Stimulated activated naive B cell treated with anti-CD40 and anti-IgM and Interleukin-4, amounts not matched to agents 10 μg/mL and 1 μg/mL and 100 μg/mL, for 72 hours (primary cell): ENCODE data around the gene REV3L.
"Not testable (repeated sequence)": the region's sequence is repeated elsewhere in the genome, so short reads cannot be mapped to it uniquely, and the experiment has no call there.

ENCODE experiments used
- ATAC-seq, 2 donors: fragments of 150-1000 bp; cut with Tn5 transposase; replicated peaks; 2 replicates each; pipeline ENCODE4 v1.10.0; 2021; ENCODE audit warnings: moderate library complexity in 1 of 2
- DNase-seq: peaks from one replicate; pipeline ENCODE4 v3.0.0; 2021
- H3K27ac Mint-ChIP-seq: one replicate; pipeline ENCODE4 v1.8.0; 2022; ENCODE audit warnings: mild to moderate bottlenecking, mixed read lengths
- H3K27me3 Mint-ChIP-seq, 2 donors: one replicate each; pipeline ENCODE4 v1.8.0; 2022; ENCODE audit warnings: mixed read lengths in 2 of 2
- H3K36me3 Mint-ChIP-seq, 2 donors: one replicate each; pipeline ENCODE4 v1.8.0; 2022; ENCODE audit warnings: mixed read lengths in 2 of 2, mild to moderate bottlenecking in 1 of 2
- H3K4me1 Mint-ChIP-seq, 2 donors: one replicate each; pipeline ENCODE4 v1.8.0; 2022; ENCODE audit warnings: mixed read lengths in 2 of 2, mild to moderate bottlenecking in 1 of 2
- H3K4me3 Mint-ChIP-seq, 2 donors: one replicate each; pipeline ENCODE4 v1.8.0; 2022; ENCODE audit warnings: mild to moderate bottlenecking in 2 of 2, mixed read lengths in 2 of 2, moderate library complexity in 1 of 2
- H3K9me3 Mint-ChIP-seq, 2 donors: one replicate each; pipeline ENCODE4 v1.8.0; 2022; ENCODE audit warnings: mixed read lengths in 2 of 2, mild to moderate bottlenecking in 1 of 2

Gene REV3L

DNA sequence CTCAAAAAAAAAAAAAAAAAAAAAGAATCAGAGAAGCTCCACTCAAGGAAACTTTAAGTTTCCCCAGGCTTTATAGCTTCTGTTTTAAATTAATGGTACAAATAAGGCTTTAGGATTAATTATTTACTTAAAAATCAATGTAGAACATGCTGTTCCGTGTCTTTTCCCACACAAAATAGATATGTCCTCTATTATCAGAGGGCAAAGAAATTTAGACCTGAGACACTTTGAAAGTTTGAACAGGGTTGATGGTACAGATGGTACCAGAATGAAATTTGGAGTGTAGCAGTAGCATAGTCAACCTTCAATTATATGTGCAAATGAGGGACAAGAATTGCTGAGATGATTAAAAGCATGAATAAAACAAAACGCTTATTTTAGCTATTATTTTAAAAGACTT lies 32.2 kb upstream of the REV3L start:
- no peak overlapping the region for H3K4me3 Mint-ChIP-seq
- H3K4me1 Mint-ChIP-seq = no peaks in the 10 kb centered on the region
- no peaks in the 10 kb centered on the region for H3K9me3 Mint-ChIP-seq
- ATAC-seq (no peak), DNase-seq (no peak)
- H3K27ac Mint-ChIP-seq = no peak overlapping the region
- no peaks in the 10 kb centered on the region for H3K27me3 Mint-ChIP-seq
- peaks cover 0 to 4% of the 10 kb centered on the region in 2 donors for H3K36me3 Mint-ChIP-seq

DNA sequence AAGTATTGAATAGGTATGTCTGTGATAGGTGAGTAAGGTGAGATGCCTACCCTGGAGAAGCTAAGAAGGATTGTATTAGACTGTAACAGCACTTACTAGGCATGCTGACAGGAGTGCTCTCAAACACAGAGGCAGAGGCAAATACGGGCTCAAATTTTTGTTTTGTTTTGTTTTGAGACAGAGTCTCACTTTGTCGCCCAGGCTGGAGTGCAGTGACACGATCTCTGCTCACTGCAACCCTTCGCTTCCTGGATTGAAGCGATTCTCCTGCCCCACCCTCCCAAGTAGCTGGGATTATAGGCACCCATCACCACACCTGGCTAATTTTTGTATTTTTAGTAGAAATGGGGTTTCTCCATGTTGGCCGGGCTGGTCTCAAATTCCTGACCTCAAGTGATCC lies 31.5 kb upstream of the REV3L start:
- not testable (repeated sequence) for H3K27me3 Mint-ChIP-seq, H3K9me3 Mint-ChIP-seq, ATAC-seq, H3K4me3 Mint-ChIP-seq, H3K36me3 Mint-ChIP-seq, DNase-seq, H3K27ac Mint-ChIP-seq, H3K4me1 Mint-ChIP-seq

DNA sequence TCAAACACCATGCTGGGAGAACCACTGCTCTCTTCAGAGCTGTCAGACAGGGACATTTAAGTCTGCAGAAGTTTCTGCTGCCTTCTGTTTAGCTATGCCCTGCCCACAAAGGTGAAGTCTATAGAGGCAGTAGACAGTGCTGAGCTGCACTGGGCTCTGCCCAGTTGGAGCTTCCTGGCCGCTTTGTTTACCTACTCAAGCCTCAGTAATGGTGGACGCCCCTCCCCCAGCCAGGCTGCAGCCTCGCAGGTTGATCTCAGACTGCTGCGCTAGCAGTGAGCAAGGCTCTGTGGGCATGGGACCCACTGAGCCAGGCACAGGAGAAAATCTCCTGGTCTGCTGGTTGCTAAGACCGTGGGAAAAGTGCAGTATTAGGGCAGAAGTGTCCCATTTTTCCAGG lies 24.2 kb upstream of the REV3L start:
- peaks cover 15 to 16% of the 10 kb centered on the region in 2 donors for H3K36me3 Mint-ChIP-seq
- not testable (repeated sequence) for H3K4me3 Mint-ChIP-seq, H3K9me3 Mint-ChIP-seq, H3K27me3 Mint-ChIP-seq, DNase-seq, H3K4me1 Mint-ChIP-seq, ATAC-seq, H3K27ac Mint-ChIP-seq

DNA sequence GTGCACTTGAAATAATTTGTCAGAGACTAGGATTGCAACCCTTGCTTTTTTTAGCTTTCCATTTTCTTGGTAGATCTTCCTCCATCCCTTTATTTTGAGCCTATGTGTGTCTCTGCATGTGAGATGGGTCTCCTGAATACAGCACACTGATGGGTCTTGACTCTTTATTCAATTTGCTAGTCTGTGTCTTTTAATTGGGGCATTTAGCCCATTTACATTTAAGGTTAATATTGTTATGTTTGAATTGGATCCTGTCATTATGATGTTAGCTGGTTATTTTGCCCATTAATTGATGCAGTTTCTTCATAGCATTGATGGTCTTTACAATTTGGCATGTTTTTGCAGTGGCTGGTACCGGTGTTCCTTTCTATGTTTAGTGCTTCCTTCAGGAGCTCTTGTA lies 22.5 kb upstream of the REV3L start:
- H3K27ac Mint-ChIP-seq, DNase-seq, ATAC-seq, H3K4me3 Mint-ChIP-seq, H3K4me1 Mint-ChIP-seq, H3K9me3 Mint-ChIP-seq, H3K27me3 Mint-ChIP-seq: not testable (repeated sequence)
- peaks cover 19 to 22% of the 10 kb centered on the region in 2 donors for H3K36me3 Mint-ChIP-seq

DNA sequence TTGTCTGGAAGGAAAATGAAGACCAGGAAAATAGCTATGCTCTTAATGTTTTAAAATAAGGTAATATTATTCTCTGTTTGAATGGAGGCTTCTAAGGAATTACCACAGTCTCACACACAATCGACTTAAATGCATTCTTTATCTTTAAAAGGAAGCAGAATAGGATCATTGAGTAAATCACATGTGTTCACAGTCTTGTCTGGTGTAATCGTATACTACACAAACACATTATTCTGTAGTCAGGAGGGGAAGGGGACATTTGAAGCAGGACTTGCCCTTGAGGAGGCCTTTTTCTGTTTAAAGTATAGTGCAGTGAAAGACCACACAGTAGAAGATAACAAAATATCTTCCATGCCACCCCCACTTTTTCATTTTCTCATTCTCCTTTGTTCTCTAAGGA lies 20.6 kb upstream of the REV3L start:
- ATAC-seq = no peak
- Mint-ChIP-seq H3K9me3 (peaks cover 0 to 2% of the 10 kb centered on the region in 2 donors), H3K27me3 (no peaks in the 10 kb centered on the region), H3K4me1 (peaks cover 0 to 11% of the 10 kb centered on the region in 2 donors), H3K27ac (no peak overlapping the region), H3K36me3 (peaks cover 19 to 24% of the 10 kb centered on the region in 2 donors), H3K4me3 (no peak overlapping the region)
- no peak for DNase-seq

DNA sequence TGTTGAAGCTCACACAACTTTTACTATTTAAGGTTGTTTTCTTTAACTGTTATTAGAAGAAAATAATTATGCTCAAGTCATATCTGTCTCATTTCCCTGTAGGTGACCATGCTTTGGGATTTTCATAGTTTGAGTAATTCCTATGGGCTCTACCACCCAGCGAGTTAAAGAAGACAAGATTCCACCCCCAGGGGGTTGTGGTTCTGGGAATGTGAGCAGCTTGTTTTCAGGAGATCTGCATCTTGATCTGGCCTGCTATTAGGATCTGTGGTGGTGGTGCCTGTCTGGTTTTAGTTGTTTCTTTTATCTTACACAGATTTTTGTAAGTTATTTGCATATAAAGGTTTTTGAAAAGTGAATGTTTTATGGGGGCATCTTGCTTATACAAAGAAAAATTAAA lies 20.2 kb upstream of the REV3L start:
- Mint-ChIP-seq H3K36me3 (peaks cover 19 to 26% of the 10 kb centered on the region in 2 donors), H3K27me3 (no peaks in the 10 kb centered on the region), H3K27ac (no peak overlapping the region), H3K4me1 (peaks cover 0 to 12% of the 10 kb centered on the region in 2 donors), H3K4me3 (no peak overlapping the region), H3K9me3 (peaks cover 0 to 2% of the 10 kb centered on the region in 2 donors)
- no peak for DNase-seq
- no peak for ATAC-seq

DNA sequence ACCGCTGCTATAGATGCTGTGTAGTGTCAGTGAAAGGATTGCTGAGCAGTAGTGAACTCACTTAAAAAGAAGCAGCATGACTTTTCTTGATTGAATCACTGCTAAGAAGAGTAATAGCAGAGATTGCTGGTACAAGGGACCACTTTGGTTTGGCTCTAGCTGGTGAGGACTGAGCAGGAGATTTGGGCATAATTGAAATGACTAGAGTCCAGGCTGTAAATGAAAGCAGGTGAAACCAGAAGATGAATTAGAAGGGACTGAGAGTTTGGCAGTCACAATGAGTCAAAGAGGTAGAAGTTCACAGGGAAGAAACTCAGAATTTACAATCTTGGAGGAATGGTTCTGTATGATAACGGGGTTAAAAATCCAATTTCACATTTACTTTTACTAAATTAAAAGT lies 19.1 kb upstream of the REV3L start:
- Mint-ChIP-seq H3K36me3 (peaks cover 18 to 29% of the 10 kb centered on the region in 2 donors), H3K27ac (no peak overlapping the region), H3K4me1 (peaks cover 0 to 12% of the 10 kb centered on the region in 2 donors), H3K9me3 (peaks cover 0 to 2% of the 10 kb centered on the region in 2 donors), H3K4me3 (no peak overlapping the region), H3K27me3 (no peaks in the 10 kb centered on the region)
- ATAC-seq = no peak
- DNase-seq = no peak

DNA sequence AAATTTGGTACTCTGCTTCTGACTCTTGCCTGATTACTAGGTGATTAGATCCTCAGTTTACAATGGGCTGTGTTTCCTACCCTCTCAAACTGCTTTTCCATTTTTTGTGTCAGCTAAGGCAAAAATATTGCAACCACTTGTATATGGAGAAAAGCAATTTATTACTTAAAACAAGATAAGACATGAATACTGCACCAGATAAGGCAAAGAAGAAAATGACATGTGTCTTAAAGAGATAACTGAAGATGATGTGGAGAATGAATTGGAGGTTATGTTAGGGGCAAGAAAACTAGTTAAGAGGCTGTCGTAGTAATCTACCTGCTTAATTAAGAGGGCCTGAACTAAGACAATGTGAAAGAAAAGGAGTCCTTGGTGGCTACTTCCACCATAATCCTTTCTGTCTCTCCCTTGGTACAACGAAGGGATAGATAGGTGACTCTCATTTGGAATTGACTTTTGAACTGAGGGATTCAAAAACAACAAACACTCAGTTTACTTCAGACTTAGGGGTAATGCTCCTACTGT lies 16.3 kb upstream of the REV3L start:
- Mint-ChIP-seq H3K4me3 (no peak overlapping the region), H3K27me3 (no peaks in the 10 kb centered on the region), H3K27ac (no peak overlapping the region), H3K4me1 (peaks cover 5 to 14% of the 10 kb centered on the region in 2 donors), H3K9me3 (no peaks in the 10 kb centered on the region), H3K36me3 (peaks cover 4 to 19% of the 10 kb centered on the region in 2 donors)
- ATAC-seq (no peak), DNase-seq (no peak)

DNA sequence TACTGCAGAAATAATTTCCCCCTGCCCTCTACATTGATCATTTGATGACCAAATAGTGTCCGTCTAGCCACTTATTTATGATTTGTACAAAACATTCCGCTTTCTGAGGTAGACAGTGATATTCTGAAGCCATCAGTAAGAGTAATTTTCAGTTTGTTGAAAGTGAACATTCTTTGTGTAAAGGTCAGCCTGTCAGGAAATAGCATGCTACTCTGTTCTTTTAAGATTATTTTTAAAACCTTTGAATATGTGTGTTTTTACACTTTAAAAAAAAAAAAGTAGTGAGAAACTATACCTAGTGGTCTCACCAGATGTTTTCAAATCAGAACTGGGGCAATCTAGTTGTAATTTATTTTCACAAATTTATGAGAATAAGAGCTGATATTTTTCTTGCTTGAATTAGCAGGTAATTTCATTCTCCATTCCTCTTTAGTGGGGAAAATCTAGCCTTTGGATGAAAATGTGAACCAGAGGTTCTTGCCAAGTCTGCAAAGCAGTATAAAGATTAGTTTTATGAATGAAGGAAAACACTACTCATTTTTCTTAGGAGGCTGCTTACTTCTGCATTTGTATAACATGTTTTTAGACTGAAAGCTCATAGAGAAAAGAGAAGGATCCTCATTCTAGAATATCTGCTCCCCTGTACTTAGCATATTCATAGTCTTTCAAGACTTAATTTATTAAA lies 12.1 kb upstream of the REV3L start:
- Mint-ChIP-seq H3K9me3 (no peaks in the 10 kb centered on the region), H3K4me3 (no peak overlapping the region), H3K4me1 (peaks cover 5 to 8% of the 10 kb centered on the region in 2 donors), H3K27me3 (no peaks in the 10 kb centered on the region), H3K27ac (no peak overlapping the region), H3K36me3 (peaks cover 2 to 8% of the 10 kb centered on the region in 2 donors)
- no peak for ATAC-seq
- DNase-seq = no peak

DNA sequence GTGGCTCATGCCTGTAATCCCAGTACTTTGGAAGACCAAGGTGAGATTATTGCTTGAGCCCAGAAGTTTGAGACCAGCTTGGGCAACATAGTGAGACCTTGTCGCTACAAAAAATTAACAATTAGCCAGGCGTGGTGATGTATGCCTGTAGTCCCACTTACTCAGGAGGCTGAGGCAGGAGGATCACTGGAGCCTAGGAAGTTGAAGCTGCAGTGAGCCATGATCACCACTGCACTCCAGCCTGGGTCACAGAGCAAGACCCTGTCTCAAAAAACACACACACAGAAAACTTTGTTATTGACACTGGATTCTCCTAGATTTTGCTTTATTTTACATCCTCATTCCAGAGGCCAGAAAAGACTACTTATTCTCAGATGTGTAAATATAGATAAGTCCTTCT lies 9.5 kb upstream of the REV3L start:
- Mint-ChIP-seq H3K36me3 (peaks cover 5 to 12% of the 10 kb centered on the region in 2 donors), H3K27ac (no peak overlapping the region), H3K27me3 (no peaks in the 10 kb centered on the region), H3K9me3 (no peaks in the 10 kb centered on the region), H3K4me3 (no peak overlapping the region), H3K4me1 (peaks cover 6 to 17% of the 10 kb centered on the region in 2 donors)
- no peak for ATAC-seq
- DNase-seq = no peak

DNA sequence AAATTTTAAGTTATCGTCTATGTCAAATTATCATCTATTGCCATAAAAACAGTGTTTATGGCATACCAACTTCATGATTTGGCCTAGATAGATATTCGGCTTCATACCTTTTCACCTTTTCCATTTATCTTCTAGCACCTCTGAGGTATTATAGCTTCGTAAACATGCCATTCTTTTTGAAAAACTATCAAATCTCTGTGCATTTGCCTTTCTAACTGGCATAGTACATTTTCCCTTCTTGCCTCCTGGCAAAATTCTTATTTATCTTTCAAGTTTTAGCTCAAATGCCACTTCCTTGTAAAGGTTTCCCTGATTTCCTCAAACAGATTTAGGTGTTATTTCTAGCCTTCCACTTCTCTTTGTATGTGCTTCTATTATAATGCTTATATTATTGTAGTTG lies 7.0 kb upstream of the REV3L start:
- Mint-ChIP-seq H3K36me3 (peaks cover 5 to 19% of the 10 kb centered on the region in 2 donors), H3K9me3 (no peaks in the 10 kb centered on the region), H3K27me3 (no peaks in the 10 kb centered on the region), H3K27ac (no peak overlapping the region), H3K4me1 (peaks cover 10 to 17% of the 10 kb centered on the region in 2 donors), H3K4me3 (no peak overlapping the region)
- no peak for ATAC-seq
- no peak for DNase-seq

DNA sequence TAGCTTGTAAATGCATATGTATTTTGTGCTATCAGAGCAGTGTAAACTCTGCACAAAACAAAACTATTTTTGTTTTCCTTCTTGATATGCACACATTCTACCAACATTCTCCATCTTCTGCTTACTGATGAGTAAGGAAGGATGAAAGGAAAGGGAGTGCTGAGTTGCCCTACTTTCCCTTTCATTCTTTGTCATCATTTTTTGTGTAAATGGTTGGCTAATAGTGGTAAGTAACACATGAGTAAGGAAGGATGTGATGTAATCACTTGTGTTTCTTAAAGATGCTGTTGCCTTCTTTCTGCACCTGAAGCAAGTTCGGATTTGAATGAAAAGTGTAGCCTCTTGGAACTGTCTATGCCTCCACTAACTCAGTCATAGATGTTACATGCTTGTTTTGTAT lies 4.6 kb upstream of the REV3L start:
- Mint-ChIP-seq H3K4me1 (peaks cover 11 to 18% of the 10 kb centered on the region in 2 donors), H3K27ac (no peak overlapping the region), H3K36me3 (peaks cover 7 to 19% of the 10 kb centered on the region in 2 donors), H3K27me3 (no peaks in the 10 kb centered on the region), H3K9me3 (no peaks in the 10 kb centered on the region), H3K4me3 (no peak overlapping the region)
- DNase-seq = no peak
- ATAC-seq = no peak

DNA sequence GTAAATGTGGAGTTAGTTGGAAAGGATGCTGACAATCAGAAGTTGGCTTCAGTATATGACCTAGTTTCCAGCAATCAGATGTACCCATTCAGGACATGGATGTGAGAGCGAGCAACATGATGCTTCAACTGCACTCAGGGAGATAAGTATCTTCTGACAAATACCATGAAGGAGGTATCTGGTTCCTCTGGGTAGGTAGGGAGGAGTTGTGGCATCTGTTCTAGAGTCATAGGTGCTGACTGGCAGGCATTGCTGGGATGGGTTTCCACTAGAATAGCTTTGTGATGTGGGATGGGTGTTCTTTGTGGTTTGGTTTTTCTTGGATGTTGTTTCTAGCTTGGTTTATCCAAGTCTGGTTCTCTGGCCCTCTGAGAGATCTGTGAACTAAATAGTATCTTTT lies 3.9 kb upstream of the REV3L start:
- no peaks in the 10 kb centered on the region for H3K9me3 Mint-ChIP-seq
- no peaks in the 10 kb centered on the region for H3K27me3 Mint-ChIP-seq
- H3K36me3 Mint-ChIP-seq = peaks cover 7 to 21% of the 10 kb centered on the region in 2 donors

DNA sequence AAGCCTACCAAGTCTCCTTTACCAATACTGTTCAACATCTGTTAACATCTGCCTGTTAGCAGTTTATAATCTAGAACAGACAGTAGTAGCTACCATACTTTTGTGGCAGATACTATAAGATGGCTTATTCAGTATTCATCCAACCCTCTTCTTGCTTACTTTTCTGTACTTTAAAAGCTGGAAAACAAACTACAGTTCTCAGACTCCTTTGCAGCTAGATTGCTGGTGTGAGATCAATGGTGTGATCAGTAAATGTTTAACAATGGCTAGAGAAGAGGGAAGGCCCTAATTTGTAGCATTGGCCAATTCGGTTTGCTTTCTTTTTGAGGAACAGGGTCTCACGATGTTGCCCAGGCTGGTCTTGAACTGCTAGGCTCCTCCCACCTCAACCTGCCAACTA lies 3.5 kb upstream of the REV3L start:
- no peak overlapping the region for H3K27ac Mint-ChIP-seq
- no peaks in the 10 kb centered on the region for H3K9me3 Mint-ChIP-seq
- no peaks in the 10 kb centered on the region for H3K27me3 Mint-ChIP-seq
- no peak overlapping the region for H3K4me3 Mint-ChIP-seq
- ATAC-seq (no peak), DNase-seq (no peak)
- H3K36me3 Mint-ChIP-seq = peaks cover 7 to 23% of the 10 kb centered on the region in 2 donors
- peaks cover 12 to 24% of the 10 kb centered on the region in 2 donors for H3K4me1 Mint-ChIP-seq

More for the DNA sequence above, 3.9 kb upstream of the REV3L start:
- DNase-seq (no peak), ATAC-seq (no peak)
- peaks cover 11 to 20% of the 10 kb centered on the region in 2 donors for H3K4me1 Mint-ChIP-seq
- H3K27ac Mint-ChIP-seq = no peak overlapping the region
- no peak overlapping the region for H3K4me3 Mint-ChIP-seq

DNA sequence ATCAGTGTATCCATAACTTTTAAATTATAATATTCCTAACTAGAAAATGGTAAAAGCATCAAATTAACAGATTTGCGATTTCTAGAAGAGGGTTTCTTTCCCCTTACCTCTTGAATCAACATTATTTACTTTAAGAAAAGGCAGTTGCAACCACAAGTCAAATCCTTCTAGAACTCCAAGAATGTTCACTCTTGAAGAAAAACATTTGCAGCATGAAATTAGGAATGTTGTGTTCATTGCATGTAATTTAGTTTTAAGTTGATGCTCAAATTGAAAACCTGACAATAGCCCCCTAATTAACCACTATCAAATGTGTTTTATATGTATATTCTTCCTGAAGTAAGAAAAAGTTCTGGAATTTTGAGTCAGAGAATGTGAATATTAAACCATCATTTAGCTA lies 2.3 kb upstream of the REV3L start:
- H3K27me3 Mint-ChIP-seq = no peaks in the 10 kb centered on the region
- H3K4me1 Mint-ChIP-seq = peaks cover 18 to 32% of the 10 kb centered on the region in 2 donors
- DNase-seq (no peak), ATAC-seq (no peak)
- H3K4me3 Mint-ChIP-seq = no peak overlapping the region
- no peak overlapping the region for H3K27ac Mint-ChIP-seq
- peaks cover 7 to 23% of the 10 kb centered on the region in 2 donors for H3K36me3 Mint-ChIP-seq
- H3K9me3 Mint-ChIP-seq = no peaks in the 10 kb centered on the region
